DOHH2 (cell line): ENCODE data around the gene TMTC1.

Experiments
- CTCF ChIP-seq: fragments of 200-600 bp; sonication (generic); IDR thresholded peaks from one replicate; pipeline ENCODE4 v1.5.1; 2014; ENCODE audit warnings: antibody characterized with exemption, mild to moderate bottlenecking, low read depth, low read length; ENCODE audit not compliant: poor library complexity, severe bottlenecking
- EZH2phosphoT487 ChIP-seq: fragments of 200-600 bp; sonication (generic); IDR thresholded peaks from 2 replicates; pipeline ENCODE4 v1.6.1; 2017; ENCODE audit warnings: borderline replicate concordance, mild to moderate bottlenecking, antibody characterized with exemption, low read length, moderate library complexity, mixed read lengths

- TF ChIP-seq CTCF (no peak), EZH2phosphoT487 (no peak)
Measured at GRCh38 chr12:29589851-29590250, 193.9 kb downstream of the TMTC1 start.
